WI38 (cell line): ENCODE measurements around the gene INSYN2A.

Experiments used
- H3K4me3 ChIP-seq: 2 replicates; pipeline ENCODE4 v1.5.1; 2011; ENCODE audit warnings: low read depth, mild to moderate bottlenecking, control low read depth, low read length
- CTCF ChIP-seq: IDR thresholded peaks from 2 replicates; pipeline ENCODE4 v1.5.1; 2012; ENCODE audit warnings: low read depth, mild to moderate bottlenecking, control low read depth, low read length

Gene INSYN2A

GRCh38 chr10:127228195-127228787, 31.9 kb upstream of the INSYN2A start:
- no peak for TF ChIP-seq CTCF
- H3K4me3 ChIP-seq: no peak overlapping the region

- TF ChIP-seq CTCF: no peak
Measured at GRCh38 chr10:127227663-127228062, 31.3 kb upstream of the INSYN2A start.

GRCh38 chr10:127227027-127227426, 30.6 kb upstream of the INSYN2A start:
- no peak for TF ChIP-seq CTCF
- no peak overlapping the region for H3K4me3 ChIP-seq

More at GRCh38 chr10:127227663-127228062, 31.3 kb upstream of the INSYN2A start:
- H3K4me3 ChIP-seq: no peak overlapping the region

- TF ChIP-seq CTCF: no peak
- H3K4me3 ChIP-seq: no peak overlapping the region
Measured at GRCh38 chr10:127221281-127221680, 24.9 kb upstream of the INSYN2A start.

- no peak overlapping the region for H3K4me3 ChIP-seq
- no peak for TF ChIP-seq CTCF
Measured at GRCh38 chr10:127218658-127219057, 22.3 kb upstream of the INSYN2A start.

GRCh38 chr10:127216786-127217185, 20.4 kb upstream of the INSYN2A start:
- no peak overlapping the region for H3K4me3 ChIP-seq
- no peak for TF ChIP-seq CTCF

- H3K4me3 ChIP-seq: no peak overlapping the region
- TF ChIP-seq CTCF: no peak
Measured at GRCh38 chr10:127216274-127216673, 19.9 kb upstream of the INSYN2A start.
